Measurements from ENCODE around the gene TM9SF4. TPM values are rescaled to one million over a fixed set of nuclear protein-coding genes. Genes with fewer than 3 reads are reported as not detected.

The TM9SF4 gene
- total and polyA plus RNA-seq, 12 donors = 19.2 to 36.0 (median 31.1) TPM

GRCh38 chr20:32155017-32155981 lies 45.8 kb downstream of the TM9SF4 start:
- peak in 7 of 9 donors; percentile 21 to 60 (median 44) for TF ChIP-seq CTCF (IDR thresholded peaks at IDR 0.05)
- 31 to 35% methylated on average over 11 of the region's 11 CpGs for WGBS, 2 donors
- ATAC-seq (peak; percentile 90 to 96 (median 93)), DNase-seq (peak; percentile 79 to 84)
- Histone ChIP-seq H3K4me3 (no peak overlapping the region), H3K27ac (peak overlapping the region in 9 of 10 donors; percentile 28 to 74 (median 60)), H3K36me3 (peaks cover 0 to 91% (median 63%) of the 10 kb centered on the region in 9 donors), H3K4me1 (peaks cover 10 to 24% (median 16%) of the 10 kb centered on the region in 9 donors), H3K27me3 (no peaks in the 10 kb centered on the region), H3K9me3 (no peaks in the 10 kb centered on the region)
- intact Hi-C loops (cut with DNase I) = loop anchor here in 3 of 10 donors (2.0 to 10.0 kb wide), 4 partner anchors 37 to 500 kb away; partner anchors contain the start of genes PLAGL2 (in 1 of the 3) and POFUT1 (in 1 of the 3)

GRCh38 chr20:32157611-32158010 lies 48.1 kb downstream of the TM9SF4 start:
- no peaks in the 10 kb centered on the region for H3K9me3 ChIP-seq
- DNase-seq (no peak), ATAC-seq (no peak)
- H3K27me3 ChIP-seq = no peaks in the 10 kb centered on the region
- H3K27ac ChIP-seq = no peak overlapping the region
- no peak overlapping the region for H3K4me3 ChIP-seq
- intact Hi-C loops (cut with DNase I) = loop anchor here in 3 of 10 donors (5.0 to 10.0 kb wide), 3 partner anchors 35 to 497 kb away; no protein-coding TSS in a partner anchor
- H3K36me3 ChIP-seq = peaks cover 0 to 91% (median 64%) of the 10 kb centered on the region in 9 donors
- WGBS, 2 donors = 91 to 92% methylated on average over 14 of the region's 14 CpGs
- no peak for TF ChIP-seq CTCF (IDR thresholded peaks at IDR 0.05)
- peaks cover 10 to 24% (median 16%) of the 10 kb centered on the region in 9 donors for H3K4me1 ChIP-seq

GRCh38 chr20:32158351-32158750 lies 48.8 kb downstream of the TM9SF4 start:
- peaks cover 0 to 91% (median 64%) of the 10 kb centered on the region in 9 donors for H3K36me3 ChIP-seq
- H3K9me3 ChIP-seq = no peaks in the 10 kb centered on the region
- 97% methylated on average over 11 of the region's 11 CpGs for WGBS, 2 donors
- no peak overlapping the region for H3K27ac ChIP-seq
- H3K27me3 ChIP-seq = no peaks in the 10 kb centered on the region
- DNase-seq (no peak), ATAC-seq (no peak)
- no peak for TF ChIP-seq CTCF (IDR thresholded peaks at IDR 0.05)
- intact Hi-C loops (cut with DNase I) = loop anchor here in 3 of 10 donors (5.0 to 10.0 kb wide), 3 partner anchors 34 to 496 kb away; no protein-coding TSS in a partner anchor
- H3K4me1 ChIP-seq = peaks cover 10 to 24% (median 16%) of the 10 kb centered on the region in 9 donors
- H3K4me3 ChIP-seq = no peak overlapping the region

GRCh38 chr20:32158943-32159660 lies 49.6 kb downstream of the TM9SF4 start:
- WGBS, 2 donors = 95 to 98% methylated on average over 4 of the region's 4 CpGs
- DNase-seq (no peak), ATAC-seq (no peak)
- Histone ChIP-seq H3K4me1 (peaks cover 10 to 23% (median 16%) of the 10 kb centered on the region in 9 donors), H3K27ac (no peak overlapping the region), H3K4me3 (no peak overlapping the region), H3K27me3 (no peaks in the 10 kb centered on the region), H3K36me3 (peaks cover 0 to 91% (median 57%) of the 10 kb centered on the region in 9 donors), H3K9me3 (no peaks in the 10 kb centered on the region)
- intact Hi-C loops (cut with DNase I) = loop anchor here in 3 of 10 donors (5.0 to 10.0 kb wide), 3 partner anchors 33 to 496 kb away; no protein-coding TSS in a partner anchor
- no peak for TF ChIP-seq CTCF (IDR thresholded peaks at IDR 0.05)
